Stimulated activated naive B cell treated with anti-CD40 and anti-IgM and Interleukin-4, amounts not matched to agents 10 μg/mL and 1 μg/mL and 100 μg/mL, for 72 hours (primary cell): ENCODE results near the gene BTBD16.

Experiments used
- ATAC-seq, 2 donors: fragments of 150-1000 bp; cut with Tn5 transposase; replicated peaks; 2 replicates each; pipeline ENCODE4 v1.10.0; 2021; ENCODE audit warnings: moderate library complexity in 1 of 2
- DNase-seq: peaks from one replicate; pipeline ENCODE4 v3.0.0; 2021
- H3K27ac Mint-ChIP-seq: one replicate; pipeline ENCODE4 v1.8.0; 2022; ENCODE audit warnings: mild to moderate bottlenecking, mixed read lengths
- H3K27me3 Mint-ChIP-seq, 2 donors: one replicate each; pipeline ENCODE4 v1.8.0; 2022; ENCODE audit warnings: mixed read lengths in 2 of 2
- H3K36me3 Mint-ChIP-seq, 2 donors: one replicate each; pipeline ENCODE4 v1.8.0; 2022; ENCODE audit warnings: mixed read lengths in 2 of 2, mild to moderate bottlenecking in 1 of 2
- H3K4me1 Mint-ChIP-seq, 2 donors: one replicate each; pipeline ENCODE4 v1.8.0; 2022; ENCODE audit warnings: mixed read lengths in 2 of 2, mild to moderate bottlenecking in 1 of 2
- H3K4me3 Mint-ChIP-seq, 2 donors: one replicate each; pipeline ENCODE4 v1.8.0; 2022; ENCODE audit warnings: mild to moderate bottlenecking in 2 of 2, mixed read lengths in 2 of 2, moderate library complexity in 1 of 2
- H3K9me3 Mint-ChIP-seq, 2 donors: one replicate each; pipeline ENCODE4 v1.8.0; 2022; ENCODE audit warnings: mixed read lengths in 2 of 2, mild to moderate bottlenecking in 1 of 2

Gene BTBD16

DNA sequence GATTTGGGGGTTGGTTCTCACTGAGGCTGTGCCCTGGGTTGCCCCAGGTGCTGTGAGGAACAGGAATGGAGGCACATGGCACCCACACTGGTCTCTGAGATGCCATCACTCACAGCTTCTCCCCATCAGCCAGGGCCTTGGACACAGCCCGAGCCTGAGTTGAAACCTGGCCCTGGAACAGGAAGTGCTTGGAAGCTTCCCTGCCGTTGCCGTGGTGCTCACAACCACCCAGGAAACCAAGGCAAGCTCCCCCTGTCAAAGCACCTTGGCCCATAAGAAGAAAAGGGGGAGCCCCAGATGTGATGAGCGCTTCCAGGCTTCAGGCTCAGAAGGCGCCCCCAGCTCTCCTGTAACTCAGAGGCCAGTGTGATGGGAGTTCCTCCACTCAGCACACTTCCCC, at the start of gene BTBD16:
TSS of gene BTBD16 (plus strand) at position 221 of the 400 bp plus-strand sequence. CDS start 3,786 bp downstream, outside the sequence.
- Mint-ChIP-seq H3K36me3 (no peaks in the 10 kb centered on the region), H3K27ac (no peak within 1 kb of the TSS), H3K4me3 (no peak within 1 kb of the TSS), H3K9me3 (no peaks in the 10 kb centered on the region), H3K4me1 (no peaks in the 10 kb centered on the region), H3K27me3 (peaks cover 19 to 25% of the 10 kb centered on the region in 2 donors)
- ATAC-seq (no peak), DNase-seq (no peak)

DNA sequence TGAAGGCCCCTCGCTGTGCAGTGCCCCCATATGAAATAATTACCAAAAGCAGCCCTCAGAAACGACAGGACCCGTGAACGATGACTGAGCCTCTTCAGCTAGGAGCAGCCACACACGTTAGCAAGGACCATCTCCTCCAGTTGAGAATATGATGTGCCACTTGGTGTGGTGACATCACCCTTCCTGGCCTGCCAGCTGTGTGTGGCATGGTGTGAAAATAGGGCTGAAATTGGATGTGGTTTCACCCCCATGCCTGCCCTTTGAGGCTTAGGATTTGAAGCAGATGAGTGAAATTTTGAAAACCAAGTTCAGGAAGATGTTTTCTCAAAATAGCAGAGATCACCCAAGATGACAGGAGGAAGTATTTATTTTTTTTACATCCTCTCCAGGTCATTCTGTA, 49.1 kb upstream of the BTBD16 start:
- no peak overlapping the region for H3K27ac Mint-ChIP-seq
- no peak overlapping the region for H3K4me3 Mint-ChIP-seq
- no peaks in the 10 kb centered on the region for H3K4me1 Mint-ChIP-seq
- H3K27me3 Mint-ChIP-seq = peaks cover 5 to 9% of the 10 kb centered on the region in 2 donors
- no peak for DNase-seq
- H3K9me3 Mint-ChIP-seq = no peaks in the 10 kb centered on the region
- H3K36me3 Mint-ChIP-seq = no peaks in the 10 kb centered on the region
- no peak for ATAC-seq

DNA sequence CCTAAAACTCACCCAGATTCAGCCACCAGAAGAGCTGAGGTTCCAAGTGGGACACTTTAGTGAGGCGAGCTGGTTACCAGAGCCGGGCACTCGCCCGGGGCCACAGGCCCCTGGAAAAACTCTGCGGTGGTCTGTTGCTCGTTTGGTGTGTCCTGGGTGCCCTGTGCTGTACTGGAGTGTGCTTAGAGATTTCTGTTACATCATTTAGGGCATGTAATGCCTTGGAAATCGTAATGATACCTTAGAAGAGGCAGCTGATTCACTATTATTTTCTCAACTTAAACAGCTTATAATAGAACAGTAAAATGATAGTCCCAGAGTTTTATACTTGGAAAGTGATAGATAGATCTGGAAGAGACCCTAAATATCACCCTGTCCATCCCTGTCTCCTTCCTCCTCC, 48.5 kb upstream of the BTBD16 start:
- H3K36me3 Mint-ChIP-seq = no peaks in the 10 kb centered on the region
- H3K4me3 Mint-ChIP-seq = no peak overlapping the region
- no peak overlapping the region for H3K27ac Mint-ChIP-seq
- DNase-seq (no peak), ATAC-seq (no peak)
- no peaks in the 10 kb centered on the region for H3K4me1 Mint-ChIP-seq
- H3K27me3 Mint-ChIP-seq = peaks cover 5 to 7% of the 10 kb centered on the region in 2 donors
- H3K9me3 Mint-ChIP-seq = no peaks in the 10 kb centered on the region

- no peaks in the 10 kb centered on the region for H3K4me1 Mint-ChIP-seq
- H3K27ac Mint-ChIP-seq = no peak overlapping the region
- no peak overlapping the region for H3K4me3 Mint-ChIP-seq
- ATAC-seq (no peak), DNase-seq (no peak)
- H3K36me3 Mint-ChIP-seq = no peaks in the 10 kb centered on the region
- no peaks in the 10 kb centered on the region for H3K9me3 Mint-ChIP-seq
- peaks cover 5 to 7% of the 10 kb centered on the region in 2 donors for H3K27me3 Mint-ChIP-seq
Measured at GRCh38 chr10:122224159-122224558, 46.9 kb upstream of the BTBD16 start.

DNA sequence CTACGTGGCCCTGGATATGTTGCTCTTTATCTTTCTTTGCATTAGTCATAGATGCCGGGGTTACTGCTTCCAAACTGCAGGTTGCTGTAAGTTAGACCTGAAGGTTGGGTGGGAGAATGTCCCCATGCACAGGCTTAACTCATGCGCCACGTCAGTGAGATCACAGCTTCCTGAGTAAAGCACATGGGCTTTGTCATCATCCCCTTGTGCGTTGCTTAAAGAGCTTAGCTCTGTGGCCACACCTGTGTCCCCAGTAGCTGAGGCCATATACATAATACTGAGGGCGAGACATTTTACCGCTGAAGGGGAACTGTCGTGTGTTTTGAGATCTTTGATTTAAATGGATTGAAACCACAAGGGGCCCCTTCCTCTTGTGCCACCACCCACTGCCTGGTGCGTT, 45.8 kb upstream of the BTBD16 start:
- H3K27ac Mint-ChIP-seq = no peak overlapping the region
- no peaks in the 10 kb centered on the region for H3K9me3 Mint-ChIP-seq
- no peaks in the 10 kb centered on the region for H3K4me1 Mint-ChIP-seq
- H3K4me3 Mint-ChIP-seq = no peak overlapping the region
- peaks cover 5 to 7% of the 10 kb centered on the region in 2 donors for H3K27me3 Mint-ChIP-seq
- no peak for DNase-seq
- H3K36me3 Mint-ChIP-seq = no peaks in the 10 kb centered on the region
- ATAC-seq = peak in 1 of 2 donors; percentile 12

DNA sequence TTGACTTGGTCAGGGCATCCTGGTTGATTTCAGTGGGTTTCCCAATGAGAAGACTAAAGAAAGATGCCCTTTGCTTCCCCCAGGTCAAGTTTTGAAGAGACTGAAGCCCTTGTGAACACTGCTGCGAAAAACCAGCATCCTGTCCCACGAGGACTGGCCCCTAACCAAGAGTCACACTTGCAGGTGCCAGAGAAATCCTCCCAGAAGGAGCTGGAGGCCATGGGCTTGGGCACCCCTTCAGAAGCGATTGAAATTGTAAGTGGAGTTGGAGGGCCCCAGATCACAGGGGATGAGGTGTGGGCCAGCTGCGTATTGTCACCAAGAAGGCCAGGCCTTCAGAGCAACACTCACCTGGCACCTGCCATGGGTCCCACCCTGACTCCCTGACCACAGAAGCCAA, 43.3 kb upstream of the BTBD16 start:
- no peak for ATAC-seq
- Mint-ChIP-seq H3K27me3 (peaks cover 2 to 4% of the 10 kb centered on the region in 2 donors), H3K9me3 (no peaks in the 10 kb centered on the region), H3K27ac (no peak overlapping the region), H3K4me1 (no peaks in the 10 kb centered on the region), H3K4me3 (no peak overlapping the region), H3K36me3 (no peaks in the 10 kb centered on the region)
- DNase-seq = no peak

DNA sequence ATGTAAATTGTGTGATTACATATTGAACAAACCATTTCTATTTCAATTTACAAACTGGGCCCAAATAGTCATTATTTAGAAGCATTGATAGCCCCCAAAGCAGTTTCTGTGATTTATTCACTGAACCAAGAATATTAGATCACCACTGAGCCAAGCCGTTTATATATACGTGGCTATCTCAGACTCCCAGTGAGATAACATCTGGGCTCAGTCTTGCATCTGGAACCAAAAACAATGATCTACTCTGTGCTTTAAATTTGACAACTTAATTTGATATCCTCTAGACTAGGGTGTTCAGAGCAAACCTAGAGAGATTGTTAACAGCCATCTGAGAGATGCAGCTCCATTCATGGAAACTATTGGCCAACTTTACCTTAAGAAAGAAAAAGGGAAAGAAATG, 41.4 kb upstream of the BTBD16 start:
- Mint-ChIP-seq H3K27ac (no peak overlapping the region), H3K4me3 (no peak overlapping the region), H3K9me3 (no peaks in the 10 kb centered on the region), H3K4me1 (no peaks in the 10 kb centered on the region), H3K36me3 (no peaks in the 10 kb centered on the region), H3K27me3 (peaks cover 7 to 8% of the 10 kb centered on the region in 2 donors)
- ATAC-seq (no peak), DNase-seq (no peak)

- H3K4me1 Mint-ChIP-seq = no peaks in the 10 kb centered on the region
- no peak overlapping the region for H3K27ac Mint-ChIP-seq
- peaks cover 7 to 8% of the 10 kb centered on the region in 2 donors for H3K27me3 Mint-ChIP-seq
- ATAC-seq (no peak), DNase-seq (no peak)
- no peak overlapping the region for H3K4me3 Mint-ChIP-seq
- no peaks in the 10 kb centered on the region for H3K36me3 Mint-ChIP-seq
- H3K9me3 Mint-ChIP-seq = no peaks in the 10 kb centered on the region
Measured at GRCh38 chr10:122230222-122230621, 40.9 kb upstream of the BTBD16 start.

GRCh38 chr10:122232769-122233168, 38.3 kb upstream of the BTBD16 start:
- no peak overlapping the region for H3K27ac Mint-ChIP-seq
- H3K27me3 Mint-ChIP-seq = peaks cover 7 to 8% of the 10 kb centered on the region in 2 donors
- H3K36me3 Mint-ChIP-seq = no peaks in the 10 kb centered on the region
- ATAC-seq (no peak), DNase-seq (no peak)
- H3K4me1 Mint-ChIP-seq = no peaks in the 10 kb centered on the region
- H3K9me3 Mint-ChIP-seq = no peaks in the 10 kb centered on the region
- no peak overlapping the region for H3K4me3 Mint-ChIP-seq

- no peaks in the 10 kb centered on the region for H3K9me3 Mint-ChIP-seq
- H3K27ac Mint-ChIP-seq = no peak overlapping the region
- H3K36me3 Mint-ChIP-seq = no peaks in the 10 kb centered on the region
- ATAC-seq = no peak
- no peaks in the 10 kb centered on the region for H3K4me1 Mint-ChIP-seq
- H3K4me3 Mint-ChIP-seq = no peak overlapping the region
- peaks cover 7 to 8% of the 10 kb centered on the region in 2 donors for H3K27me3 Mint-ChIP-seq
- no peak for DNase-seq
Measured at GRCh38 chr10:122233857-122234348, 37.2 kb upstream of the BTBD16 start.

DNA sequence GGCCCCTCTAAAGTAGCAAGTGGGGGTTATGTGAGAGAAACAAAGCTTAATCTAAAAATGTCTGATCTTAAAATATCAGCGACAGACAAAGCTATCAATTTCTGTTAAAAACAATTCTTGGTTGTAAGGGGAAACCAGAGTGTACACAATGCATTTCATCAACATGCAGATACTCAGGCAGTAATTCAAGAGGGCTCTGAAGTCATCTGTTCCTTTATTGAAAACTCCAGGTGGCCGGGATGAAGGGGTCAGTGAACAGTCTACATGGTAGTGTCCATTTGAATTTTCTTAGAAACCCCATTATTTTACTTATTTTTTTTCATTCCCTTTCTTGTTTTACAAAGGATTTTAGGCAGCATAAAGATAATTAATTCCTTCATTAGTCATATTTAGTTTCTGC, 36.7 kb upstream of the BTBD16 start:
- Mint-ChIP-seq H3K27ac (no peak overlapping the region), H3K4me1 (no peaks in the 10 kb centered on the region), H3K36me3 (no peaks in the 10 kb centered on the region), H3K27me3 (peaks cover 7 to 8% of the 10 kb centered on the region in 2 donors), H3K9me3 (no peaks in the 10 kb centered on the region), H3K4me3 (no peak overlapping the region)
- no peak for DNase-seq
- no peak for ATAC-seq

DNA sequence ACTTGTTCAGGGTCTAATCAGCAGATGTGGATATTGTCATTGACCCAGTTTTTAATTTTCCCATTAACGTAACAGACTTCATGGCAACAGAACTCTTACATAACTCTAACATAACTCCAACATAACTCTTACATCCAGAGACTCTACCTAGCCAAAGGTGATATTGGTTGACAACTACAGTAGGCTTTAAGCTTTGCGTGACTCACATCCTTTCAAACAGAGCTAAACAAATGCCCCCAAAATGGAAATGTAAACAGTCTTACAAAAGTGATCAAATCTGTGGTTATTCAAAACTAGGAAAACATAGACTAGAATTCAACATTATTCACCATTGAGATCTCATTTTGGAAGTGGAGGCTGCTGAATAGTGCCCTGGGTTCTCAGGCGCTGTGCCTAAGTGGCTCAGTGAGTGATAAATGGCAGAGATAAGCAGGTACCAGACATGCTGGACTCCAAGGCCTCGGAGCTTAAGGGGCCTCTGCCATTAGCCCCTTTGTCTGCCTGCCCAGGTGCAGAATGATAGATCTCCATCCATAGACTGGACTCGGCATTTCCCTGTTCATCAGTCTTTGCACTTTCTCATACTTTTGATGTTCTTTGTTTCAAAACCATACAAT, 34.3 kb upstream of the BTBD16 start:
- H3K36me3 Mint-ChIP-seq = no peaks in the 10 kb centered on the region
- no peaks in the 10 kb centered on the region for H3K9me3 Mint-ChIP-seq
- no peak overlapping the region for H3K27ac Mint-ChIP-seq
- H3K4me1 Mint-ChIP-seq = no peaks in the 10 kb centered on the region
- no peak overlapping the region for H3K4me3 Mint-ChIP-seq
- no peak for ATAC-seq
- H3K27me3 Mint-ChIP-seq = peaks cover 7 to 8% of the 10 kb centered on the region in 2 donors
- no peak for DNase-seq

- no peaks in the 10 kb centered on the region for H3K9me3 Mint-ChIP-seq
- no peaks in the 10 kb centered on the region for H3K36me3 Mint-ChIP-seq
- no peak overlapping the region for H3K27ac Mint-ChIP-seq
- no peak for DNase-seq
- no peak for ATAC-seq
- peaks cover 7 to 8% of the 10 kb centered on the region in 2 donors for H3K27me3 Mint-ChIP-seq
- H3K4me1 Mint-ChIP-seq = no peaks in the 10 kb centered on the region
- no peak overlapping the region for H3K4me3 Mint-ChIP-seq
Measured at GRCh38 chr10:122237331-122237990, 33.6 kb upstream of the BTBD16 start.

GRCh38 chr10:122239578-122240257, 31.4 kb upstream of the BTBD16 start:
- Mint-ChIP-seq H3K36me3 (no peaks in the 10 kb centered on the region), H3K4me1 (no peaks in the 10 kb centered on the region), H3K27ac (no peak overlapping the region), H3K27me3 (peaks cover 0 to 4% of the 10 kb centered on the region in 2 donors), H3K9me3 (no peaks in the 10 kb centered on the region), H3K4me3 (no peak overlapping the region)
- ATAC-seq = no peak
- no peak for DNase-seq

DNA sequence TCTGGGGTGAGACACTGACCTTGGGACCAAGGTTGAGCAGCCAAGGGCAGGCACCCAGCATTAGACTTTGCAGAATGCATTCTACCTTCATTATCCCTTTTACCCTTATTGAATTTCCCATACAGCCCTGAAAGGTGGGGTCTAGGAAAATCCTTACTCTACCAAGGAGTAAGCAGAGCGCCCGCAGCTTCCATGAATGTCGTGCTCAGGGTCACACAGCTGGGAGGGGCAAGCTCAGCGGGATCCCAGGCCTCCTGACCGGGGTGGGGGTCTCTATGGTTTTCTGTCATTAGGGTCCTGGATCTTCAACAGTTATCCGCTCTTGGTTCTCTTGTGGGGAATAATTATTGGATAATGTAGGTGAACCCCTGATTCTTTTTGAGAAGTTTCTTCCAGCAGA, 30.7 kb upstream of the BTBD16 start:
- no peak for DNase-seq
- peaks cover 0 to 4% of the 10 kb centered on the region in 2 donors for H3K27me3 Mint-ChIP-seq
- no peak overlapping the region for H3K4me3 Mint-ChIP-seq
- H3K36me3 Mint-ChIP-seq = no peaks in the 10 kb centered on the region
- H3K27ac Mint-ChIP-seq = no peak overlapping the region
- H3K4me1 Mint-ChIP-seq = no peaks in the 10 kb centered on the region
- no peak for ATAC-seq
- no peaks in the 10 kb centered on the region for H3K9me3 Mint-ChIP-seq
